Cardiac muscle cell (in vitro differentiated cells and primary cell): Measurements from ENCODE around the gene TMEM247. TPM values are rescaled to one million over a fixed set of nuclear protein-coding genes. Genes with fewer than 3 reads are reported as not detected.

Experiments
- DNase-seq, 2 donors: peaks; one replicate each; pipeline versions ENCODE4 v3.0.0 to v3.0.0-alpha.2; 2010 to 2017; ENCODE audit warnings: low read depth in 1 of 2, low spot score in 1 of 2
- H3K27ac ChIP-seq: fragments of 200-600 bp; sonication (generic); 2 replicates; pipeline ENCODE4 v1.5.1; 2016
- H3K27me3 ChIP-seq: fragments of 200-600 bp; sonication (generic); 2 replicates; pipeline ENCODE4 v1.6.0; 2016; ENCODE audit warnings: control low read depth
- H3K36me3 ChIP-seq: fragments of 200-600 bp; sonication (generic); 2 replicates; pipeline ENCODE4 v1.5.1; 2016; ENCODE audit warnings: control low read depth
- H3K4me1 ChIP-seq: fragments of 200-600 bp; sonication (generic); 2 replicates; pipeline ENCODE4 v1.8.1; 2017; ENCODE audit warnings: low read depth, mild to moderate bottlenecking, mixed run types
- H3K4me3 ChIP-seq: fragments of 200-600 bp; sonication (generic); 2 replicates; pipeline ENCODE4 v1.5.1; 2016; ENCODE audit warnings: mild to moderate bottlenecking
- H3K9me3 ChIP-seq: fragments of 200-600 bp; sonication (generic); 2 replicates; pipeline ENCODE4 v1.5.1; 2017; ENCODE audit warnings: low read depth, mild to moderate bottlenecking, control low read depth
- CTCF ChIP-seq: IDR thresholded peaks from 2 replicates; pipeline ENCODE4 v1.5.1; 2012; ENCODE audit warnings: low read depth, mild to moderate bottlenecking, low read length
- polyA plus RNA-seq: library from polyadenylated mRNA; unstranded; fragments of >200 nt; fragmentation: Nextera tagmentation; extraction: Ambion mirVana; gene quantifications from 2 replicates; pipeline ENCODE4 v1.2.1, GENCODE V29; 2016
- total RNA-seq: library from RNA; depleted of rRNA; stranded (reverse); fragments of >200 nt; gene quantifications from 2 replicates; pipeline ENCODE4 v1.2.3, GENCODE V29; 2016

The TMEM247 gene
- total and polyA plus RNA-seq, 2 experiments from 2014 or later = not detected

DNA sequence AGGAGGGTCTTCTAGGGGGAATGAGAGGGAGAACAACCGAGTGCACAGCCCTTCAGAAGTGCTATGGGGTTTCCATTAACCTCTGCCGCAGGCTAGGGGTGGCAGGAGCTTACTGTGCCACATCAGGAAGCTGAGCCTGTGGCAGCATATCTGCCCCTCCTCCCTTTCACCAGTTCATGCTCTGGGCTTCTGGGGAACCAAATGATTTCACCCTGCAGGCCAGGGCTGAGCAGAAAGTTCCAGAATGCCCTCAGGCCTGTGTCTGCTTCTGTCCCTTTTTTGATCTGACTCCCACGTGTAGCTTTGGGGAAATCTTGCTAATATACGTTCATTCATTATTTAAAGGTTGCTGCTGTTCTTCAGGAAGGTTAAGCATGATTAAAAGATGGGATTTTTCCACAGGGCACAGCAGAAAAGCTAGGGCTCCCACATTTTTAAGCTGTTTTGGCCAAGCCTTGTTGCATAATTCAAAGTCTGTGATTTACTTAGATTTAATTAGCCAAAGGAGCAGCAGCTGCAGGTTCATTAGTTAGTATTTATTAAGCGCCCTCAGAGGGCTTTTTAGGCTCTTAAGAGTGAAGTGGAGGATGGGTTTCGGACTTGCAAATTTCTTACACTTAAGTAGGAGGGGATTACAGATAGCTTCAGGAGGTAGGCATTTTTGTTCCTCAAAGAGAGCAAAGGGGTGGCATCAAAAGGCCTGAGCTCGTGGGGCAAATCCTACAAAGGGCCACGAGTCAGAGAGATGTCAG, 10.2 kb downstream of the TMEM247 start:
- H3K4me3 ChIP-seq = no peak overlapping the region
- peak overlapping the region; percentile 57 for H3K27ac ChIP-seq
- no peaks in the 10 kb centered on the region for H3K27me3 ChIP-seq
- H3K36me3 ChIP-seq = no peaks in the 10 kb centered on the region
- H3K4me1 ChIP-seq = peaks cover 40% of the 10 kb centered on the region
- no peak for DNase-seq
- TF ChIP-seq CTCF = no peak
- H3K9me3 ChIP-seq = no peaks in the 10 kb centered on the region

DNA sequence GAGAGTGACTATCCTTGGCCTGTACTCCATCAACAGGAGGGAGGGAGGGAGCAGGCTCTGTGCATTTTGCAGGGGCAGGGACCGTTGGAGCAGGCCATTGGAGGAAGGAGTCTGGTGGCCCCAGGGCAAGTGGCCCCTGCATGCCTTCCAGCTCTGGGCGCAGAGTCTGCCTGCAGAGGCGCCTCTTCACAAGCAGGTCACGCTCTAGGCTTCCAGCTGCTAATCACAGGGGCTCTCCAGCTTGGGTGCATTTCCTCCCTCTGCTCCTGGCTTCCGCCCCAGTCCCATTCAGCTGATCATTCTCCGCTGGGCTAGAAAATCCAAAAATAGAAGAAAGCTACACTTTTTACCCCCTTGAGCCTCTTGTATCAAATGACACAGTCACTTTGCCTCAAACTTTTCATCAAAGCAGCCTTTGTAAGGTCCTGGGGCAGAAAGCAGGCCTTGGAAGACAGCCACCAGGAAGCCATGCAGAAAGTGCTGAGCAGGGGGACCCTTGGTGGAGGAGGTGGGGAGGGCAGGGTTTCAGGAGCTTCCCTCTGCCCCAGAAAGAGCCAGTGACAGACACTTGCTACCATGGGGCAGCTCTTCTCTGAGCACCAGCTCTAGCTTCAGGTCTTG, 11.3 kb downstream of the TMEM247 start:
- no peaks in the 10 kb centered on the region for H3K9me3 ChIP-seq
- no peaks in the 10 kb centered on the region for H3K36me3 ChIP-seq
- H3K27ac ChIP-seq = peak overlapping the region; percentile 57
- H3K4me3 ChIP-seq = no peak overlapping the region
- peaks cover 40% of the 10 kb centered on the region for H3K4me1 ChIP-seq
- peak; percentile 28 for TF ChIP-seq CTCF
- H3K27me3 ChIP-seq = no peaks in the 10 kb centered on the region
- peak; percentile 66 to 71 for DNase-seq

- H3K36me3 ChIP-seq = no peaks in the 10 kb centered on the region
- DNase-seq = no peak
Measured at GRCh38 chr2:46492301-46492700, 12.9 kb downstream of the TMEM247 start.

DNA sequence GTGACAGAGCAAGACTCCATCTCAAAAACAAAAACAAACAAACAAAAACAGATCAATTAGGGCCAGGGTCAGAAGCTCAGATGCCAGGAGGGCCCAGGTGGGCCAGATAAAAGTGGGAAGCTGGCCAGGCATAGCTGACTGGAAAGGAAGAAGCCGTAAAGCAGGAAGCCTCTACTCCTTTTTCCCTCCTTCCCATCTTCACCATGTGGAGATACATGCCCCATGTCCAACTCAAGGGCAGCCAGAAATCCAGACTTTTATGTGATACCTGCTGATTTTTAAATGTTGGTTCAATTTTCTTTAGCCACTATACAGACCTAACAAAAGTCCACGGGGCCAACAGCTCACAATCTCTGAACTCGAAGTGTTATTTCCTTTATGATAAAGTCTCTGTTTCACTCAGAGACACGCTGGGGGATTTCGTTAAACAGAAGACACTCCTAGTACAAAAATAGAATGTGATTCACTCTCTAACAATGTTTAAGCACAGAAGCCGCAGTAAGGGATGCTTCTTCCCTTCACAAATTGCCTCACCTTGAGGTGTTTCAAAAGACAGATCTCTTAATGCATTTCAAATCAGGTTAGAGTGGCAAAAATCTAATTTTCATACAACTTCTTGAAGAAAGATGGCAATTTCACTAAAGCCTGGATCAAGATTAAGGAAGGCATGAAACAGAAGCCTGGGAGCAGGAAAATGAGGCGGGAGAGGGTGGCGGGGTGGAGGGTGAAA, 14.0 kb downstream of the TMEM247 start:
- TF ChIP-seq CTCF = no peak
- Histone ChIP-seq H3K4me3 (no peak overlapping the region), H3K27ac (no peak overlapping the region)

More at GRCh38 chr2:46492301-46492700, 12.9 kb downstream of the TMEM247 start:
- Histone ChIP-seq H3K4me3 (no peak overlapping the region), H3K4me1 (peaks cover 40% of the 10 kb centered on the region), H3K27ac (no peak overlapping the region), H3K27me3 (peaks cover 2% of the 10 kb centered on the region), H3K9me3 (no peaks in the 10 kb centered on the region)
- TF ChIP-seq CTCF = no peak

DNA sequence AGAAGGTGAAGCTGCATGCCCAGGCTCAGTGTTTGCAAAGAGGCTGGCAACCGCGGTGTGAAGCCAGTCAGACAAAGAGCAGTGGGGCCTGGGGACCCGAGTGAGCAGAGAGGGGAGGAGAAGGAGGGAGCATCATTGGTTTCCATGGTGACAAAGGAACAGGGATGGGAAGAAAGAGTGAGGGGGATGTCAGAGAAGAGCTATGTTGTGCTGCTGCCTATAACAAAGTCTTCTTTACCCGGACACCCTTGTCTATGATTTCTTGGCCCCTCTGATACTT, 14.5 kb downstream of the TMEM247 start:
- no peak overlapping the region for H3K4me3 ChIP-seq
- no peaks in the 10 kb centered on the region for H3K36me3 ChIP-seq
- no peaks in the 10 kb centered on the region for H3K9me3 ChIP-seq
- H3K27ac ChIP-seq = no peak overlapping the region
- peaks cover 18% of the 10 kb centered on the region for H3K27me3 ChIP-seq
- H3K4me1 ChIP-seq = peaks cover 39% of the 10 kb centered on the region
- no peak for TF ChIP-seq CTCF
- peak in 1 of 2 donors; percentile 6 for DNase-seq

More for the DNA sequence above, 14.0 kb downstream of the TMEM247 start:
- H3K36me3 ChIP-seq = no peaks in the 10 kb centered on the region
- peak; percentile 24 to 76 for DNase-seq
- no peaks in the 10 kb centered on the region for H3K9me3 ChIP-seq
- peaks cover 40% of the 10 kb centered on the region for H3K4me1 ChIP-seq
- peaks cover 13% of the 10 kb centered on the region for H3K27me3 ChIP-seq
